ENCODE results near the gene SELENOK.

- TF ChIP-seq POLR2A (IDR thresholded peaks at IDR 0.05; ENCODE audit: low read length) (no peak), GATA1 (IDR thresholded peaks at IDR 0.05; ENCODE audit: low read depth, low read length) (no peak)
Observed at GRCh38 chr3:53899750-53900149, 8.1 kb upstream of the SELENOK start.

Data from erythroblast (primary cell).